HEK293 (cell line): Measurements from ENCODE around the gene NLRP9.

Experiments used
- CTCF ChIP-seq: fragments of 450-650 bp; formaldehyde crosslinking; IDR thresholded peaks from 2 replicates; pipeline ENCODE4 v1.5.1; 2016; ENCODE audit warnings: missing biosample characterization, missing genetic modification characterization
- FEZF1 ChIP-seq: fragments of 450-650 bp; formaldehyde crosslinking; IDR thresholded peaks from 2 replicates; pipeline ENCODE4 v1.5.1; 2016; ENCODE audit warnings: missing biosample characterization, missing genetic modification characterization
- ZBTB26 ChIP-seq: fragments of 450-650 bp; formaldehyde crosslinking; optimal IDR thresholded peaks from 2 replicates; pipeline ENCODE3; 2016; ENCODE audit warnings: missing biosample characterization, mild to moderate bottlenecking, missing genetic modification characterization
- ZNF514 ChIP-seq: fragments of 450-650 bp; formaldehyde crosslinking; IDR thresholded peaks from 2 replicates; pipeline ENCODE4 v1.5.1; 2016; ENCODE audit warnings: missing biosample characterization, missing genetic modification characterization

GRCh38 chr19:55690769-55691545 lies 47.2 kb downstream of the NLRP9 start:
- TF ChIP-seq ZNF514 (tag by site-specific recombination) (no peak), CTCF (tag by site-specific recombination) (no peak), FEZF1 (tag by site-specific recombination) (no peak), ZBTB26 (no peak)
